H9 (cell line): ENCODE measurements around the gene OR14I1. TPM values are rescaled to one million over a fixed set of nuclear protein-coding genes. Genes with fewer than 3 reads are reported as not detected.

Experiments used
- DNase-seq: peaks from one replicate; pipeline ENCODE4 v3.0.0-alpha.2; 2017
- H2AFZ ChIP-seq: one replicate; pipeline ENCODE4 v1.6.1; 2013; ENCODE audit warnings: mild to moderate bottlenecking, low read length, control low read depth, moderate library complexity
- H2AK5ac ChIP-seq: 2 replicates; pipeline ENCODE4 v1.6.1; 2013; ENCODE audit warnings: low read length, control low read depth, mixed read lengths; ENCODE audit not compliant: insufficient read length
- H2BK120ac ChIP-seq: one replicate; pipeline ENCODE4 v1.6.1; 2013; ENCODE audit warnings: low read depth, mild to moderate bottlenecking, low read length, control low read depth, inconsistent platforms; ENCODE audit not compliant: poor library complexity, severe bottlenecking
- H2BK12ac ChIP-seq: 2 replicates; pipeline ENCODE4 v1.6.1; 2013; ENCODE audit warnings: low read length, control low read depth, mixed read lengths, low read depth; ENCODE audit not compliant: insufficient read length
- H2BK15ac ChIP-seq: 2 replicates; pipeline ENCODE4 v1.6.1; 2013; ENCODE audit warnings: low read depth, low read length, control low read depth
- H2BK20ac ChIP-seq: one replicate; pipeline ENCODE4 v1.6.1; 2013; ENCODE audit warnings: low read depth, mild to moderate bottlenecking, low read length, control low read depth, inconsistent platforms; ENCODE audit not compliant: poor library complexity, severe bottlenecking
- H2BK5ac ChIP-seq: 2 replicates; pipeline ENCODE4 v1.6.1; 2013; ENCODE audit warnings: low read length, control low read depth, mixed read lengths; ENCODE audit not compliant: insufficient read length
- H3K14ac ChIP-seq: 2 replicates; pipeline ENCODE4 v1.6.1; 2013; ENCODE audit warnings: low read length, control low read depth; ENCODE audit not compliant: insufficient read depth
- H3K18ac ChIP-seq: 2 replicates; pipeline ENCODE4 v1.6.1; 2013; ENCODE audit warnings: low read depth, mild to moderate bottlenecking, mixed read lengths, low read length, control low read depth; ENCODE audit not compliant: insufficient read length
- H3K23ac ChIP-seq: 2 replicates; pipeline ENCODE4 v1.6.1; 2013; ENCODE audit warnings: low read length, control low read depth, mixed read lengths, low read depth; ENCODE audit not compliant: insufficient read length
- H3K23me2 ChIP-seq: 2 replicates; pipeline ENCODE4 v1.6.1; 2013; ENCODE audit warnings: low read depth, mild to moderate bottlenecking, mixed read lengths, low read length, control low read depth; ENCODE audit not compliant: insufficient read length, poor library complexity, severe bottlenecking
- H3K27ac ChIP-seq: 2 replicates; pipeline ENCODE4 v1.5.1; 2013; ENCODE audit warnings: low read length, control low read depth, mixed read lengths, low read depth; ENCODE audit not compliant: insufficient read length
- H3K27me3 ChIP-seq: 2 replicates; pipeline ENCODE4 v1.6.1; 2013; ENCODE audit warnings: low read length, control low read depth, inconsistent platforms; ENCODE audit not compliant: insufficient read depth
- H3K4ac ChIP-seq: 2 replicates; pipeline ENCODE4 v1.6.1; 2013; ENCODE audit warnings: low read depth, mild to moderate bottlenecking, control low read depth, inconsistent platforms, low read length, moderate library complexity
- H3K4me1 ChIP-seq: 2 replicates; pipeline ENCODE4 v1.6.1; 2013; ENCODE audit warnings: low read length, control low read depth, inconsistent platforms; ENCODE audit not compliant: insufficient read depth
- H3K4me2 ChIP-seq: 2 replicates; pipeline ENCODE4 v1.6.1; 2013; ENCODE audit warnings: low read length, control low read depth, mixed read lengths; ENCODE audit not compliant: insufficient read length, insufficient read depth
- H3K56ac ChIP-seq: 2 replicates; pipeline ENCODE4 v1.6.1; 2013; ENCODE audit warnings: low read depth, mild to moderate bottlenecking, mixed read lengths, low read length, control low read depth; ENCODE audit not compliant: insufficient read length
- H3K79me1 ChIP-seq: 2 replicates; pipeline ENCODE4 v1.6.1; 2013; ENCODE audit warnings: low read depth, mild to moderate bottlenecking, moderate library complexity, low read length, control low read depth, inconsistent platforms; ENCODE audit not compliant: insufficient read depth, poor library complexity, severe bottlenecking
- H3K79me2 ChIP-seq: 2 replicates; pipeline ENCODE4 v1.6.1; 2013; ENCODE audit warnings: low read length, control low read depth, inconsistent platforms; ENCODE audit not compliant: insufficient read depth
- H3K9ac ChIP-seq: 2 replicates; pipeline ENCODE4 v1.6.1; 2013; ENCODE audit warnings: low read length, control low read depth, mixed read lengths; ENCODE audit not compliant: insufficient read length; ENCODE audit errors: extremely low read depth
- H3K9me3 ChIP-seq: one replicate; pipeline ENCODE4 v1.6.1; 2013; ENCODE audit warnings: low read depth, low read length, inconsistent platforms; ENCODE audit not compliant: control insufficient read depth
- H3T11ph ChIP-seq: one replicate; pipeline ENCODE4 v1.6.1; 2013; ENCODE audit warnings: mild to moderate bottlenecking, low read length, control low read depth, inconsistent platforms
- H4K20me1 ChIP-seq: one replicate; pipeline ENCODE4 v1.6.1; 2013; ENCODE audit not compliant: control insufficient read depth, insufficient read length, insufficient read depth
- H4K5ac ChIP-seq: 2 replicates; pipeline ENCODE4 v1.6.1; 2013; ENCODE audit warnings: low read depth, mild to moderate bottlenecking, mixed read lengths, low read length, control low read depth; ENCODE audit not compliant: insufficient read length
- H4K8ac ChIP-seq: replicated peaks from 2 replicates; pipeline ENCODE4 v1.6.1; 2013; ENCODE audit warnings: low read length, control low read depth, mixed read lengths, low read depth; ENCODE audit not compliant: insufficient read length
- H4K91ac ChIP-seq: 2 replicates; pipeline ENCODE4 v1.6.1; 2013; ENCODE audit warnings: low read depth, mild to moderate bottlenecking, moderate library complexity, mixed read lengths, low read length, control low read depth; ENCODE audit not compliant: insufficient read length
- H3K27ac Mint-ChIP-seq, 3 experiments: 2 replicates in 2 of 3; 3 replicates in 1 of 3; pipeline ENCODE4 v1.8.0; 2020 to 2021; ENCODE audit warnings: mixed read lengths in 3 of 3, mild to moderate bottlenecking in 1 of 3, moderate library complexity in 1 of 3
- H3K27me3 Mint-ChIP-seq: 2 replicates; pipeline ENCODE4 v1.8.0; 2021; ENCODE audit warnings: low read depth, mild to moderate bottlenecking, moderate library complexity, mixed read lengths
- H3K36me3 Mint-ChIP-seq, 3 experiments: 2 replicates in 2 of 3; 3 replicates in 1 of 3; pipeline ENCODE4 v1.8.0; 2020 to 2021; ENCODE audit warnings: low read depth in 3 of 3, mixed read lengths in 3 of 3; ENCODE audit not compliant: insufficient read depth in 1 of 3
- H3K4me1 Mint-ChIP-seq, 2 experiments: 2 replicates each; pipeline ENCODE4 v1.8.0; 2020; ENCODE audit warnings: mixed read lengths in 2 of 2
- H3K4me3 Mint-ChIP-seq, 2 experiments: 2 replicates in 1 of 2; 3 replicates in 1 of 2; pipeline ENCODE4 v1.8.0; 2020 to 2021; ENCODE audit warnings: mild to moderate bottlenecking in 2 of 2, mixed read lengths in 2 of 2, moderate library complexity in 1 of 2
- H3K9me3 Mint-ChIP-seq, 2 experiments: 2 replicates in 1 of 2; 3 replicates in 1 of 2; pipeline ENCODE4 v1.8.0; 2020; ENCODE audit warnings: mild to moderate bottlenecking in 2 of 2, mixed read lengths in 2 of 2, moderate library complexity in 1 of 2
- CTCF ChIP-seq: fragments of 200-600 bp; sonication (generic); conservative IDR thresholded peaks from 3 replicates; pipeline ENCODE4 v1.8.0; 2021; ENCODE audit warnings: antibody characterized with exemption, mild to moderate bottlenecking
- WGBS: extraction: QIAGEN DNeasy Blood & Tissue Kit; methylation state at CpG from one replicate; pipeline ENCODE4 v1.1.7; 2013; ENCODE audit warnings: missing lambda C conversion rate, low lambda C conversion rate, mixed read lengths; ENCODE audit not compliant: insufficient read length; ENCODE audit errors: extremely low coverage; 5-methylcytosine and 5-hydroxymethylcytosine counted together
- total RNA-seq: library from RNA; stranded (reverse); gene quantifications from 2 replicates; pipeline ENCODE4 v1.2.1, GENCODE V29; 2021

The OR14I1 gene
- total RNA-seq, 1 experiment from 2014 or later = not detected

GRCh38 chr1:248714248-248714647 is 11.7 kb upstream of the OR14I1 start:
- no peaks in the 10 kb centered on the region for H3K23me2 ChIP-seq
- Mint-ChIP-seq H3K4me1 (no peaks in the 10 kb centered on the region), H3K36me3 (peaks cover 3 to 27% (median 10%) of the 10 kb centered on the region in 3 experiments; a peak in 5 of 7 replicates), H3K4me3 (no peak overlapping the region), H3K27ac (no peak overlapping the region), H3K9me3 (peaks cover 76 to 89% of the 10 kb centered on the region in 2 experiments), H3K27me3 (peaks cover under 1% of the 10 kb centered on the region; the same call in 1 of the 2 replicates)
- no peak overlapping the region for H2BK20ac ChIP-seq
- no peak overlapping the region for H2BK12ac ChIP-seq
- WGBS = no CpG with 5 or more reads among the region's 3 CpGs
- H4K5ac ChIP-seq = no peak overlapping the region
- no peaks in the 10 kb centered on the region for H3K4me1 ChIP-seq
- no peak overlapping the region for H3K4ac ChIP-seq
- no peaks in the 10 kb centered on the region for H3K27me3 ChIP-seq
- H3T11ph ChIP-seq = no peak overlapping the region
- no peak overlapping the region for H4K91ac ChIP-seq
- H3K9me3 ChIP-seq = peaks cover 62% of the 10 kb centered on the region
- no peak for TF ChIP-seq CTCF
- no peak overlapping the region for H2BK5ac ChIP-seq
- H2AK5ac ChIP-seq = no peak overlapping the region
- H3K27ac ChIP-seq = no peak overlapping the region
- H3K79me2 ChIP-seq = no peaks in the 10 kb centered on the region
- H3K9ac ChIP-seq = no peak overlapping the region
- no peak overlapping the region for H2AFZ ChIP-seq
- H3K18ac ChIP-seq = no peak overlapping the region
- H3K14ac ChIP-seq = no peak overlapping the region
- H4K20me1 ChIP-seq = no peaks in the 10 kb centered on the region
- no peaks in the 10 kb centered on the region for H3K79me1 ChIP-seq
- no peak overlapping the region for H4K8ac ChIP-seq
- no peak overlapping the region for H2BK120ac ChIP-seq
- H3K23ac ChIP-seq = no peak overlapping the region
- no peak overlapping the region for H3K4me2 ChIP-seq
- no peak overlapping the region for H2BK15ac ChIP-seq
- no peak for DNase-seq
- H3K56ac ChIP-seq = no peak overlapping the region
